Measurements from ENCODE around the gene ALLC.

DNA sequence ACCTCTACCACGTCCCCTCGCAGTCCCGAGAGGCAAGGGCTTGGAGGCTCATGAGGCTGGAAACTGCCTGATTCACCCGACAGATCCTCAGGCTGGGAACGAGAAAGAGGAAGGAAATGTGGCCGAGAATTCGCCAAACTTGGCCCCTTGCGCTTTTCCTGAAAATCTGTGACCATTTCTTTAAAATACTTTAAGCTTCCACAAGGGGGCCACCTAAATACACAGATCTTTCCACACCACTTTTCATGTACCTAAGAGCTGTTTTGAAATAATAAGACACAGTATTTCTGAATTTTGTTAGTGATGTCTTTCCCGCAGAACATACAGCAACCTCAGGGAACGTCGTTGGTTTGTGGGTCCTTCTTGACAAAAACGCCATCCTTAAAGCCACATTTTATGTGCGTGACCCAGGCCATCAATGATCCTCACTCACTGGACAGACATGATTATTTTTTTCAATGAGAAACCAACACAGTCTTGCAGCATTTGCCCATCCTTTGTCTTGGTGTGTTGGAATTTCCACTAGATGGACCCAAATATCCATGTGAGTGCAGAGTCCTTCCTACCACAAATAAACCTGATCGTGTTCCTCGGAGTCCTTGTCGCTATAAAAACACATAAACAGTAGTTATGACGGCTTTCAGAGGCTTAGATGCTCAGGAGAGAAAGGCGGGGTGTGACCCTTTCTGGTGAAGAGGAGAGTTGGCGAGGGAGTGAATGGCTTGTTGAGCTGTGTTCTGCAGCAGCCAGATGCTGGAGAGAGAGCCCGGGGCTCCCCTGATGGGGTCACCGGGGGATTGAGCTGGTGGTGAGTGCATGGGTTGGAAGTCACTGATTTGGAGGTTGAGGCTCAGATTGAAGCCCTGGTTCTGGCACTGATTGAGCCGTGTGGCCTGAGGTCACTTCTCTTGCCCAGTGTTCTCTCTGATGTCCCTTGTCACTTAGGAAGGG lies 70.4 kb downstream of the ALLC start:
- TF ChIP-seq, protein P1, sequence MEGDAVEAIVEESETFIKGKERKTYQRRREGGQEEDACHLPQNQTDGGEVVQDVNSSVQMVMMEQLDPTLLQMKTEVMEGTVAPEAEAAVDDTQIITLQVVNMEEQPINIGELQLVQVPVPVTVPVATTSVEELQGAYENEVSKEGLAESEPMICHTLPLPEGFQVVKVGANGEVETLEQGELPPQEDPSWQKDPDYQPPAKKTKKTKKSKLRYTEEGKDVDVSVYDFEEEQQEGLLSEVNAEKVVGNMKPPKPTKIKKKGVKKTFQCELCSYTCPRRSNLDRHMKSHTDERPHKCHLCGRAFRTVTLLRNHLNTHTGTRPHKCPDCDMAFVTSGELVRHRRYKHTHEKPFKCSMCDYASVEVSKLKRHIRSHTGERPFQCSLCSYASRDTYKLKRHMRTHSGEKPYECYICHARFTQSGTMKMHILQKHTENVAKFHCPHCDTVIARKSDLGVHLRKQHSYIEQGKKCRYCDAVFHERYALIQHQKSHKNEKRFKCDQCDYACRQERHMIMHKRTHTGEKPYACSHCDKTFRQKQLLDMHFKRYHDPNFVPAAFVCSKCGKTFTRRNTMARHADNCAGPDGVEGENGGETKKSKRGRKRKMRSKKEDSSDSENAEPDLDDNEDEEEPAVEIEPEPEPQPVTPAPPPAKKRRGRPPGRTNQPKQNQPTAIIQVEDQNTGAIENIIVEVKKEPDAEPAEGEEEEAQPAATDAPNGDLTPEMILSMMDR (IDR thresholded peaks at IDR 0.05), result peak; percentile 51
- TF ChIP-seq EZH2 (IDR thresholded peaks at IDR 0.05; ENCODE audit: borderline replicate concordance, insufficient read depth, low read depth, low read length, poor library complexity, severe bottlenecking), result no peak
